Stimulated activated CD8-positive, alpha-beta memory T cell treated with anti-CD3 and anti-CD28 coated beads, Interleukin-2, amount 100 ng/mL, for 1 hour (primary cell): ENCODE data around the gene LINC00237.
A peak's percentile ranks its signal among the peaks of the same experiment; 100 is the strongest.

ENCODE experiments used
- DNase-seq, 2 donors: peaks; one replicate each; pipeline ENCODE4 v3.0.0-alpha.2; 2020; ENCODE audit warnings: low read depth in 2 of 2

The LINC00237 gene

GRCh38 chr20:21049305-21049828 lies 56.8 kb downstream of the LINC00237 start:
- no peak for DNase-seq

- peak in 1 of 2 donors; percentile 29 for DNase-seq
Measured at GRCh38 chr20:21048841-21049273, 57.3 kb downstream of the LINC00237 start.

DNA sequence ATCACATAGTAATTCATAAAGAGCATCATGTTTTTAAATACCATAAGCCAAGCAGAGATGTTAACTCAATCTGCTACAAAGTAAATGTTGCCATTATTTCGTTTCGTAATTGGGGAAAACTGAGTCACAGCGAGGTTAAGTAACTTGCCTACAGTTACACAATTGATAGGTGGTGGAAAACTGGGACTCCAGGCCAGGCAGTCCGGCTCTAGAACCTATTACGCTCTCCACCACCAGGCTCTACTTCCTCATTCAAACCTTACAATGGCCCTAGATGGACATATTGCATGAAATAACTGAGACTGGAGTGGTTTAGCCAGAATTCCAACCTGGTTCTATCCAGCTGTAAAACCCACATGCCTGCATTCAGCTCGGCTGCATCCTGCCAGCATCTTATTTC lies 58.2 kb downstream of the LINC00237 start:
- no peak for DNase-seq

GRCh38 chr20:21046413-21047070 lies 59.6 kb downstream of the LINC00237 start:
- DNase-seq = no peak
